Pancreas (tissue), 10 donors: ENCODE results near the gene GREB1L. TPM values are rescaled to one million over a fixed set of nuclear protein-coding genes. Genes with fewer than 3 reads are reported as not detected.

ENCODE experiments used
- ATAC-seq, 4 donors: fragments of 200-7000 bp; cut with Tn5 transposase; one replicate each; pipeline versions ENCODE4 v1.8.0 to v1.9.1; 2020; ENCODE audit warnings: mild to moderate bottlenecking in 4 of 4, moderate library complexity in 4 of 4
- DNase-seq, 6 donors: peaks; one replicate each; pipeline ENCODE4 v3.0.0-alpha.2; 2020
- FAIRE-seq: peaks from 2 replicates; lab custom pipeline; 2012; peaks lifted over from hg19 to GRCh38; lab: Jason Lieb, UNC
- H3K27ac ChIP-seq, 4 donors: fragments of 200-600 bp; sonication (generic); 1 replicate in 3 of 4; 2 replicates in 1 of 4; pipeline versions ENCODE4 v1.5.0 to v1.8.0; 2020
- H3K27me3 ChIP-seq, 4 donors: fragments of 200-600 bp; one replicate each; pipeline ENCODE4 v1.8.0; 2021
- H3K36me3 ChIP-seq, 3 donors: fragments of 200-600 bp; sonication (generic) in 1 of 3; one replicate each; pipeline versions ENCODE4 v1.5.0 to v1.8.0; 2020 to 2021
- H3K4me1 ChIP-seq, 3 donors: fragments of 200-600 bp; one replicate each; pipeline ENCODE4 v1.8.0; 2021
- H3K4me3 ChIP-seq, 4 donors: fragments of 200-600 bp; sonication (generic) in 2 of 4; one replicate each; pipeline versions ENCODE4 v1.5.0 to v1.8.0; 2020 to 2021
- H3K9me3 ChIP-seq, 4 donors: fragments of 200-600 bp; one replicate each; pipeline ENCODE4 v1.8.0; 2021
- CTCF ChIP-seq, 4 donors: fragments of 200-600 bp; sonication (generic) in 3 of 4; IDR thresholded peaks; one replicate each; pipeline versions ENCODE4 v1.5.0 to v1.8.0; 2021; ENCODE audit warnings: antibody characterized with exemption in 4 of 4
- WGBS, 2 donors: extraction: QIAGEN DNeasy Blood & Tissue Kit; methylation state at CpG; one replicate each; pipeline ENCODE4 v1.1.7; 2013; 5-methylcytosine and 5-hydroxymethylcytosine counted together
- intact Hi-C, 3 donors: fragments of 100-400 bp; cut with DNase I; formaldehyde crosslinking; loops; one replicate each; pipeline versions ENCODE4 v1.11.1 to v1.14.2; 2022
- polyA plus RNA-seq, 2 donors: library from polyadenylated mRNA; stranded (reverse); fragments of 200-250 nt; gene quantifications; one replicate each; pipeline ENCODE4 v1.2.3, GENCODE V29; 2013
- total RNA-seq, 6 donors: library from RNA; stranded (reverse); fragmentation: NEBNext Ultra II Directional in 4 of 6; extraction: Animal tissue kit (Norgen Biotek cat#: 25700) in 4 of 6; gene quantifications; one replicate each; pipeline versions ENCODE4 v1.2.1 to v1.2.4, GENCODE V29; 2021 to 2023
- donor health status: healthy with polysubstance abuse.
- donor health status: DM: no; HTN: no; CAD: no; lungs with moderate emphysema.
- donor health status: DM: no; HTN: no; CAD: no.
- donor health status: control.
- donor health status: control.
- donor health status: Bipolar disorder and iron deficiency.
- donor health status: DM: yes; HTN: yes; CAD: no.
- donor health status: DM: no; HTN: no; CAD: no.
- donor health status: DM: no; HTN: no; CAD: no.
- donor health status: DM: yes; HTN: yes; CAD: no.

GREB1L gene
- total and polyA plus RNA-seq, 8 donors, result 0.03 to 0.34 (median 0.19) TPM; not detected in 2

DNA sequence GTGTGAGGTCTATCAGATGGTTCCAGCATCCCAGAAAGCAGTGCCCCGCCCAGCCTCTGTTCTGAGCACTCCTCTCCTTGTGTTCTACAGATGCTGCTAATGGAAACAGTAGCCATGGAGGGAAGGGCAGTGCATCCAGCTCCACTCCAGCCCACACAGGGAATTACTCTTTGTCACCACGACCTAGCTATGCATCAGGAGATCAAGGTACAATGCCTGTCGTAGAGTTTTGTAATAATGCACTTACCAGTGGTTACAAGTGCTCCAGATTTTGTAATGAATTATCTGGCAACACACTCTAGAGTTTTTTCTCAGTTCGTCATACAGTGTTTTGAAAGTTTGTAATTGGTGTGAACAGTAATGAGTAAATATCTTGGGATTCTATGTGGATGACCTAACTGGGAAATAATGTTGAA is 197.4 kb downstream of the GREB1L start:
- TF ChIP-seq CTCF (IDR thresholded peaks at IDR 0.05), result no peak
- Histone ChIP-seq H3K36me3 (no peaks in the 10 kb centered on the region), H3K27ac (no peak overlapping the region), H3K9me3 (no peaks in the 10 kb centered on the region), H3K27me3 (peaks cover 0 to 8% (median 0%) of the 10 kb centered on the region in 4 donors), H3K4me3 (no peak overlapping the region), H3K4me1 (no peaks in the 10 kb centered on the region)
- ATAC-seq, result peak in 2 of 4 donors; percentile 50 to 59
- intact Hi-C loops, result no loop called here
- FAIRE-seq, result no peak
- WGBS, 2 donors, result 36 to 50% methylated on average over 4 of the region's 4 CpGs
- DNase-seq, result no peak

- ATAC-seq (no peak), FAIRE-seq (no peak), DNase-seq (no peak)
- no peak for TF ChIP-seq CTCF (IDR thresholded peaks at IDR 0.05)
- Histone ChIP-seq H3K4me1 (no peaks in the 10 kb centered on the region), H3K27me3 (peaks cover 0 to 8% (median 0%) of the 10 kb centered on the region in 4 donors), H3K4me3 (no peak overlapping the region), H3K36me3 (no peaks in the 10 kb centered on the region), H3K27ac (no peak overlapping the region), H3K9me3 (no peaks in the 10 kb centered on the region)
- intact Hi-C loops, result no loop called here
- 72 to 86% methylated on average over 3 of the region's 3 CpGs for whole genome bisulfite sequencing, 2 donors
Measured at GRCh38 chr18:21441670-21442069, 199.6 kb downstream of the GREB1L start.

DNA sequence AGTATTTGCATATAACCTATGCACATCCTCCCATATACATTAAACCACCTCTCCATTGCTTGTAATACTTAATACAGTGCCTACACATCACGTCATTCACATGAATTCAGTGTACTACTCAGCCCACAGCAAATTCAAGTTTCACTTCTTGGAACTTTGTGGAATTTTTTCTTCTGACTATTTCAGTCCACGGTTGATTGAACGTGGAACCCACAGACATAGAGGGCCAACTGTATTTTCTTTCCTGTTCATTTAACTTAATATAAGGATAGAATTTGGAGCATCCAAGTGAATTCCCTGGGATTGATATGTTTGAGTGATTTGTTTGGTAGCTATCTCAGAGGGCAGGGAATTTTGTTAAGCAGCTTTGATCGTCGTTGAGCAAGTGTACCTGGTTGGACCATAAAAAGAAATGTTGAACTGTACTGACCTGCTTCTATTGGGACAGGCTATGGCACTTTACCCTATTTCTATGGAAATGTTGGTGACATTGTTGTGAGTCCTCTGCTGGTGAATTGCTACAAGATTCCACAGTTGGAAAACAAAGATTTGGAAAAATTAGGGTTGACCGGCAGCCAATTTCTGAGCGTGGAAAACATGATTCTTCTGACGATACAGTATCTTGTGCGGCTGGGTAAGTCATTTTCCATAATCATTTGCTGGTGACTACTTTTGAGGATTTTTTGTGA is 201.9 kb downstream of the GREB1L start:
- Histone ChIP-seq H3K27ac (no peak overlapping the region), H3K36me3 (no peaks in the 10 kb centered on the region), H3K4me1 (no peaks in the 10 kb centered on the region), H3K9me3 (no peaks in the 10 kb centered on the region), H3K27me3 (peaks cover 0 to 8% (median 0%) of the 10 kb centered on the region in 4 donors), H3K4me3 (no peak overlapping the region)
- ATAC-seq (peak in 1 of 4 donors; percentile 11), DNase-seq (no peak), FAIRE-seq (no peak)
- 38 to 54% methylated on average over 9 of the region's 9 CpGs for WGBS, 2 donors
- no peak for TF ChIP-seq CTCF (IDR thresholded peaks at IDR 0.05)
- intact Hi-C loops, result no loop called here

DNA sequence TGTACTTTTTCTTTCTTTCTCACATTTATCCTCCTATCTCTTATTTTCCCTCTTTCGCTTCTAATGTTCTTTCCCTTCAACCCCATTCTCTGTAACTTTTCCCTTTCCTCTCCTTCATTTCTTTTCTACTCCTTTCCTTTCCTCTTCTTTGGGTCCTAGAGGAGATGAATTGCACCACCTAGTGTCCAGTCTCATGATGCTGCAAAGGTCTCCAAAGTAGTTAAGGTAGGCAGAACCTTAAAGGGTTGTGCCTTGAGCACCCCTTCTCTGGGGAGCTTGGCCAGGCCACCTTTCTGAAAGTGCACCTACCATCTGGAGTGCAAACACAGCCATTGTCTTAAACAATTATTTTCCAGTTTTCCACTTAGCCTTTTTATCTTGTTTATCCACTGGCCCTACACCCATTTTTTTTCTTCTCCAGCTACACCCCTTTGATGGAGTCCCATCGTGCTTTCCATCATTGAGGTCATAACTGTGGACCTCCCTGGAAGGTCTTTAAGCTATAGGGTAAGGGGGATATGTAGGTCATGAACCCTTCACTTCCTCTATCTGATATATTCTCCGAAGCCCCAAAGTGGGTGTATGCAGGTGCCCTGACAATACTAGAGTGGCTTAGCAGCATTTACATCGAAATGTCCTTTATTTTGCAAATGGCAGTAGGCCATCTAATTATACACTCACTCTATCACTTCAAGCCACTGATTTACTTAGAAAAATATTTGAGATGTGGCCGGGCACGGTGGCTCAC is 202.6 kb downstream of the GREB1L start:
- WGBS, 2 donors, result 64 to 65% methylated on average over 6 of the region's 6 CpGs
- peak in 3 of 4 donors; percentile 73 to 78 (median 76) for ATAC-seq

More for the DNA sequence above, 202.6 kb downstream of the GREB1L start:
- FAIRE-seq, result no peak
- H3K4me3 ChIP-seq, result no peak overlapping the region
- no peak overlapping the region for H3K27ac ChIP-seq
- H3K27me3 ChIP-seq, result peaks cover 0 to 8% (median 0%) of the 10 kb centered on the region in 4 donors
- H3K9me3 ChIP-seq, result no peaks in the 10 kb centered on the region
- intact Hi-C loops, result loop anchor here in 2 of 3 donors (5.0 kb wide), 2 partner anchors 247 to 252 kb away; no protein-coding TSS in a partner anchor
- peak in 3 of 4 donors; percentile 54 to 65 (median 58) for TF ChIP-seq CTCF (IDR thresholded peaks at IDR 0.05)
- peak in 2 of 6 donors; percentile 3 to 31 for DNase-seq
- no peaks in the 10 kb centered on the region for H3K36me3 ChIP-seq
- H3K4me1 ChIP-seq, result no peaks in the 10 kb centered on the region
